Osteoblast (primary cell): Measurements from ENCODE around the gene TERB1. TPM values are rescaled to one million over a fixed set of nuclear protein-coding genes. Genes with fewer than 3 reads are reported as not detected.

Experiments used
- DNase-seq: peaks from one replicate; pipeline ENCODE4 v3.0.0; 2011; ENCODE audit warnings: low spot score, mixed read lengths; ENCODE audit not compliant: insufficient read length; ENCODE audit errors: missing footprints
- H2AFZ ChIP-seq: 2 replicates; pipeline ENCODE4 v1.6.0; 2011; ENCODE audit warnings: mild to moderate bottlenecking, low read length
- H3K27ac ChIP-seq: 2 replicates; pipeline ENCODE4 v1.5.1; 2011; ENCODE audit warnings: mild to moderate bottlenecking, low read depth, low read length, moderate library complexity
- H3K27me3 ChIP-seq: 2 replicates; pipeline ENCODE4 v1.6.0; 2012; ENCODE audit warnings: mild to moderate bottlenecking, control low read depth, inconsistent platforms, low read length, moderate library complexity; ENCODE audit not compliant: insufficient read depth
- H3K36me3 ChIP-seq: 2 replicates; pipeline ENCODE4 v1.5.1; 2011; ENCODE audit warnings: mild to moderate bottlenecking, low read length, control low read depth, moderate library complexity; ENCODE audit not compliant: insufficient read depth
- H3K4me1 ChIP-seq: 2 replicates; pipeline ENCODE4 v1.5.1; 2011; ENCODE audit warnings: mild to moderate bottlenecking, low read length, control low read depth, moderate library complexity; ENCODE audit not compliant: insufficient read depth
- H3K4me2 ChIP-seq: 2 replicates; pipeline ENCODE4 v1.6.0; 2011; ENCODE audit warnings: mild to moderate bottlenecking, low read length; ENCODE audit not compliant: insufficient read depth
- H3K4me3 ChIP-seq: fragments of 200-600 bp; sonication (generic); 3 replicates; pipeline ENCODE4 v1.5.1; 2012; ENCODE audit warnings: mild to moderate bottlenecking, low read length, inconsistent platforms; ENCODE audit not compliant: insufficient read depth
- H3K79me2 ChIP-seq: 2 replicates; pipeline ENCODE4 v1.6.0; 2012; ENCODE audit warnings: mild to moderate bottlenecking, low read length, control low read depth, inconsistent platforms; ENCODE audit not compliant: insufficient read depth
- H3K9me3 ChIP-seq: 2 replicates; pipeline ENCODE4 v1.5.1; 2011; ENCODE audit warnings: low read depth, low read length, control low read depth
- H4K20me1 ChIP-seq: 2 replicates; pipeline ENCODE4 v1.6.0; 2012; ENCODE audit warnings: mild to moderate bottlenecking, low read length, control low read depth; ENCODE audit not compliant: insufficient read depth
- CTCF ChIP-seq: IDR thresholded peaks from 2 replicates; pipeline ENCODE4 v1.5.1; 2011; ENCODE audit warnings: mild to moderate bottlenecking, low read depth, low read length, moderate library complexity; ENCODE audit errors: extremely low read depth
- total RNA-seq: library from RNA; depleted of rRNA; stranded (reverse); fragments of >200 nt; gene quantifications from 2 replicates; pipeline ENCODE4 v1.2.3, GENCODE V29; 2012

Gene TERB1
- total RNA-seq, 1 donor: 0.36 TPM

GRCh38 chr16:66754819-66755218, 46.6 kb downstream of the TERB1 start:
- no peak for TF ChIP-seq CTCF
- H3K4me1 ChIP-seq: peaks cover 11% of the 10 kb centered on the region
- no peak overlapping the region for H3K27ac ChIP-seq
- H3K36me3 ChIP-seq: peaks cover 5% of the 10 kb centered on the region
- H3K4me2 ChIP-seq: no peak overlapping the region
- peaks cover 10% of the 10 kb centered on the region for H4K20me1 ChIP-seq
- H3K9me3 ChIP-seq: no peaks in the 10 kb centered on the region
- no peaks in the 10 kb centered on the region for H3K27me3 ChIP-seq
- H3K79me2 ChIP-seq: peaks cover 21% of the 10 kb centered on the region
- no peak for DNase-seq
- no peak overlapping the region for H3K4me3 ChIP-seq
- no peak overlapping the region for H2AFZ ChIP-seq

- H3K4me2 ChIP-seq: no peak overlapping the region
- peaks cover 15% of the 10 kb centered on the region for H3K4me1 ChIP-seq
- no peak overlapping the region for H2AFZ ChIP-seq
- H3K27me3 ChIP-seq: no peaks in the 10 kb centered on the region
- peaks cover 7% of the 10 kb centered on the region for H3K36me3 ChIP-seq
- no peak for DNase-seq
- TF ChIP-seq CTCF: no peak
- peaks cover 27% of the 10 kb centered on the region for H3K79me2 ChIP-seq
- no peak overlapping the region for H3K4me3 ChIP-seq
- H3K9me3 ChIP-seq: no peaks in the 10 kb centered on the region
- peaks cover 16% of the 10 kb centered on the region for H4K20me1 ChIP-seq
- no peak overlapping the region for H3K27ac ChIP-seq
These were observed 47.2 kb downstream of the TERB1 start for GRCh38 chr16:66754211-66754610.

GRCh38 chr16:66752958-66753357, 48.4 kb downstream of the TERB1 start:
- DNase-seq: peak; percentile 57
- Histone ChIP-seq H3K27ac (no peak overlapping the region), H3K4me2 (no peak overlapping the region), H3K9me3 (no peaks in the 10 kb centered on the region), H2AFZ (no peak overlapping the region), H3K4me1 (peaks cover 17% of the 10 kb centered on the region), H3K27me3 (no peaks in the 10 kb centered on the region), H3K4me3 (no peak overlapping the region), H3K79me2 (peaks cover 39% of the 10 kb centered on the region), H3K36me3 (peaks cover 19% of the 10 kb centered on the region), H4K20me1 (peaks cover 21% of the 10 kb centered on the region)
- no peak for TF ChIP-seq CTCF

- Histone ChIP-seq H3K79me2 (peaks cover 43% of the 10 kb centered on the region), H3K4me2 (peak overlapping the region; percentile 88), H4K20me1 (peaks cover 25% of the 10 kb centered on the region), H3K27me3 (no peaks in the 10 kb centered on the region), H3K27ac (no peak overlapping the region), H3K9me3 (no peaks in the 10 kb centered on the region), H3K4me3 (peak overlapping the region; percentile 88), H2AFZ (peak overlapping the region; percentile 97), H3K36me3 (peaks cover 25% of the 10 kb centered on the region), H3K4me1 (peaks cover 17% of the 10 kb centered on the region)
- no peak for DNase-seq
- TF ChIP-seq CTCF: no peak
These were observed 49.0 kb downstream of the TERB1 start for GRCh38 chr16:66752379-66752778.
